C4-2B (cell line): ENCODE measurements around the gene ASXL1.

Source experiments
- CTCF ChIP-seq: fragments of 450-650 bp; conservative IDR thresholded peaks from 2 replicates; pipeline ENCODE4 v1.5.1; 2017; ENCODE audit warnings: mild to moderate bottlenecking
- ZFX ChIP-seq: fragments of 450-650 bp; IDR thresholded peaks from 2 replicates; pipeline ENCODE4 v1.6.1; 2017

DNA sequence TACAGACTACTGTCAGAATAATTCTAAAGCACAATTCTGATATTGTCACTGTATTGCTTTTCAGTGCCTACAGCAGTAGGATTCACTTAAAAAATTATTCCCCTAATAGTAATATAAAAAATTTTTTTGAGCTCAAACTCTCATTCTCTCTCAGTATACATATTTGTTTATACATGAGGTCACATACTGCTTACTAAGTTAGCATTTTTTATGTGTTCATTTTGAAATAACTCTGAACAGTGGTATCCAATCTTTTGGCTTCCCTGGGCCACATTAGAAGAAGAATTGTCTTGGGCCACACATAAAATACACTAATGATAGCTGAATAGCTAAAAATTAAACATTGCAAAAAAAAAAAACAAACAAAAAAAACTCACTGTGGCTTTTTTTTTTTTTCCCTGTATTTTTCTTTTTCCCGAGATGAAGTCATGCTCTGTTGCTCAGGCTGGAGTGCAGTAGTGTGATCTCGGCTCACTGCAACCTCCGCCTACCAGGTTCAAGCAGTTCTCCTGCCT is 38.6 kb downstream of the ASXL1 start:
- no peak for TF ChIP-seq CTCF
- no peak for TF ChIP-seq ZFX
